ENCODE data around the gene SLIT3.

DNA sequence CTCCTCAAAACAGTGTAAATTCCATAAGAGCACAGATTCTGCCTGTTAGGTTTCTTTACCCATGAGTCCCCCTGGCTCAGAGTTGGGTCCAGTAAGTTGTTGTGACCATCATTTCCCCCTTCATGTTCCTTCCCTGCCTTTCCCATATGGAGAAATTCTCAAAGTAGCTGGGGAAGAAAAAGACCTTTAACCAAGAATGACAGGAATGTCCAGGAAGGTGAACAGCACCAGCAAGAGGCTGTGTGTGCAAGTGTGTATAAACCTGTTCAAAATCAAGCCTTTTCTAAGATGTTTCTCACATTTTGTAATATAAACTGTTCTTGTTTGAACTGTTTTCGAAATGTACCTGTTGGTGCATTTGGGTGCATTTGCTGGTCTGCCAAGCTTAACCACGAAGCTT lies 238.2 kb downstream of the SLIT3 start:
- TF ChIP-seq, protein P1, sequence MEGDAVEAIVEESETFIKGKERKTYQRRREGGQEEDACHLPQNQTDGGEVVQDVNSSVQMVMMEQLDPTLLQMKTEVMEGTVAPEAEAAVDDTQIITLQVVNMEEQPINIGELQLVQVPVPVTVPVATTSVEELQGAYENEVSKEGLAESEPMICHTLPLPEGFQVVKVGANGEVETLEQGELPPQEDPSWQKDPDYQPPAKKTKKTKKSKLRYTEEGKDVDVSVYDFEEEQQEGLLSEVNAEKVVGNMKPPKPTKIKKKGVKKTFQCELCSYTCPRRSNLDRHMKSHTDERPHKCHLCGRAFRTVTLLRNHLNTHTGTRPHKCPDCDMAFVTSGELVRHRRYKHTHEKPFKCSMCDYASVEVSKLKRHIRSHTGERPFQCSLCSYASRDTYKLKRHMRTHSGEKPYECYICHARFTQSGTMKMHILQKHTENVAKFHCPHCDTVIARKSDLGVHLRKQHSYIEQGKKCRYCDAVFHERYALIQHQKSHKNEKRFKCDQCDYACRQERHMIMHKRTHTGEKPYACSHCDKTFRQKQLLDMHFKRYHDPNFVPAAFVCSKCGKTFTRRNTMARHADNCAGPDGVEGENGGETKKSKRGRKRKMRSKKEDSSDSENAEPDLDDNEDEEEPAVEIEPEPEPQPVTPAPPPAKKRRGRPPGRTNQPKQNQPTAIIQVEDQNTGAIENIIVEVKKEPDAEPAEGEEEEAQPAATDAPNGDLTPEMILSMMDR (tag by site-specific recombination; IDR thresholded peaks at IDR 0.05): no peak
- no peak for TF ChIP-seq ZNF175 (tag by site-specific recombination; IDR thresholded peaks at IDR 0.05)
- no peak for TF ChIP-seq ZNF184 (tag by site-specific recombination; IDR thresholded peaks at IDR 0.05)
- no peak for TF ChIP-seq REST (tag by site-specific recombination; IDR thresholded peaks at IDR 0.05)
- TF ChIP-seq ZBTB7A (tag by site-specific recombination; IDR thresholded peaks at IDR 0.05; ENCODE audit: low read depth): no peak
- TF ChIP-seq ATF2 (tag by site-specific recombination; IDR thresholded peaks at IDR 0.05; ENCODE audit: low read depth): no peak
- no peak for TF ChIP-seq ZNF239 (tag by site-specific recombination; IDR thresholded peaks at IDR 0.05)
- TF ChIP-seq YY1 (tag by site-specific recombination; IDR thresholded peaks at IDR 0.05): no peak
- no peak for TF ChIP-seq ZFP3 (tag by site-specific recombination; IDR thresholded peaks at IDR 0.05; ENCODE audit: low read depth)
- no peak for TF ChIP-seq ZNF530 (tag by site-specific recombination; IDR thresholded peaks at IDR 0.05; ENCODE audit: low read depth)
- TF ChIP-seq ZNF121 (tag by site-specific recombination; IDR thresholded peaks at IDR 0.05): no peak
- TF ChIP-seq ZBTB17 (tag by site-specific recombination; IDR thresholded peaks at IDR 0.05): no peak
- TF ChIP-seq ZNF660 (tag by site-specific recombination; IDR thresholded peaks at IDR 0.05): no peak
- TF ChIP-seq ZNF274 (IDR thresholded peaks at IDR 0.05; ENCODE audit: low read length): no peak
- no peak for TF ChIP-seq ZNF274 (tag by site-specific recombination; IDR thresholded peaks at IDR 0.05; ENCODE audit: borderline replicate concordance)
